HK-2 (cell line): ENCODE measurements around the gene HRH4.
A peak's percentile ranks its signal among the peaks of the same experiment; 100 is the strongest.

Experiments used
- DNase-seq: peaks from one replicate; pipeline ENCODE4 v3.0.0-alpha.2; 2018; ENCODE audit not compliant: unreplicated experiment

Gene HRH4

GRCh38 chr18:24509435-24509834, 49.0 kb downstream of the HRH4 start:
- no peak for DNase-seq

GRCh38 chr18:24514439-24514838, 54.0 kb downstream of the HRH4 start:
- DNase-seq = peak; percentile 24

GRCh38 chr18:24515721-24516120, 55.3 kb downstream of the HRH4 start:
- no peak for DNase-seq

- DNase-seq = no peak
These were observed 55.8 kb downstream of the HRH4 start for GRCh38 chr18:24516261-24516660.

- DNase-seq = no peak
These were observed 57.1 kb downstream of the HRH4 start for GRCh38 chr18:24517554-24517953.

- DNase-seq = no peak
These were observed 58.2 kb downstream of the HRH4 start for GRCh38 chr18:24518596-24518995.
